Measurements from ENCODE around the gene FAM81B.

FAM81B gene

DNA sequence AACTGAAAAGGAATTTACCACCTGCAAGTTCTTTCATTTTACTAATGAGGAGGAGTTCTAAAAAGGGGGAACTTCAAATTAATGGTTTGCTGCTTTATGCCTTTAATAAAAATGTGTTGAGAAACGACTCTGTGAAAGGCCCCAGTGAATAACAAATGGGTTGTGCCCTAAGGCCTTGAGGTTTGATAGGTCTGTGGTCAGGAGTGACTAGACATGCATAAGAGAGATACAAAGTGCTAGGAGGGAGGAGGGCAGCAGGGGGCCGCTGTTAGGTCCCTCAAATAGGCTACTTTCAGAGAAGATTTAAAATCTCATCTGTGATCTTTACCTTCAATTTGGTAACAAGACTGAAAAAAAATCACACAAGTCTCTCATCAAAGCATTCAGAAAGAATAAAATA is 58.3 kb downstream of the FAM81B start:
- no peaks in the 10 kb centered on the region for H3K36me3 ChIP-seq (ENCODE audit: low read length)
- H3K4me3 ChIP-seq (ENCODE audit: insufficient read depth, low read length, poor library complexity, severe bottlenecking): no peak overlapping the region
- no peaks in the 10 kb centered on the region for H3F3A ChIP-seq (ENCODE audit: insufficient read depth)
- no peak overlapping the region for H2AFZ ChIP-seq (ENCODE audit: low read depth, low read length, severe bottlenecking)
- TF ChIP-seq EZH2phosphoT487 (conservative IDR thresholded peaks at IDR 0.05; ENCODE audit: low read length): no peak
- no peak for TF ChIP-seq CTCF (IDR thresholded peaks at IDR 0.05; ENCODE audit: insufficient read depth, low read length, poor library complexity, severe bottlenecking)
- H3K79me2 ChIP-seq (ENCODE audit: insufficient read depth, low read length): no peaks in the 10 kb centered on the region
- no peak overlapping the region for H3K4me2 ChIP-seq (ENCODE audit: low read depth, low read length, poor library complexity, severe bottlenecking)
- no peaks in the 10 kb centered on the region for H3K9me3 ChIP-seq (ENCODE audit: insufficient read depth, low read length)
- H3K27ac ChIP-seq (ENCODE audit: low read depth, low read length): no peak overlapping the region
- H3K27me3 ChIP-seq (ENCODE audit: low read length): no peaks in the 10 kb centered on the region
- no peak overlapping the region for H3K9ac ChIP-seq (ENCODE audit: low read length)
- no peaks in the 10 kb centered on the region for H4K20me1 ChIP-seq (ENCODE audit: low read depth, low read length)
- H3K9me2 ChIP-seq (replicated peaks; ENCODE audit: insufficient read depth, low read length): no peaks in the 10 kb centered on the region

- no peaks in the 10 kb centered on the region for H4K20me1 ChIP-seq (ENCODE audit: low read depth, low read length)
- H3K9ac ChIP-seq (ENCODE audit: low read length): no peak overlapping the region
- no peaks in the 10 kb centered on the region for H3F3A ChIP-seq (ENCODE audit: insufficient read depth)
- H3K79me2 ChIP-seq (ENCODE audit: insufficient read depth, low read length): no peaks in the 10 kb centered on the region
- H3K36me3 ChIP-seq (ENCODE audit: low read length): no peaks in the 10 kb centered on the region
- no peaks in the 10 kb centered on the region for H3K9me3 ChIP-seq (ENCODE audit: insufficient read depth, low read length)
- H3K9me2 ChIP-seq (replicated peaks; ENCODE audit: insufficient read depth, low read length): no peaks in the 10 kb centered on the region
- TF ChIP-seq EZH2phosphoT487 (conservative IDR thresholded peaks at IDR 0.05; ENCODE audit: low read length): no peak
- TF ChIP-seq CTCF (IDR thresholded peaks at IDR 0.05; ENCODE audit: insufficient read depth, low read length, poor library complexity, severe bottlenecking): no peak
- no peak overlapping the region for H3K4me2 ChIP-seq (ENCODE audit: low read depth, low read length, poor library complexity, severe bottlenecking)
- no peak overlapping the region for H3K27ac ChIP-seq (ENCODE audit: low read depth, low read length)
- H3K27me3 ChIP-seq (ENCODE audit: low read length): no peaks in the 10 kb centered on the region
- no peak overlapping the region for H2AFZ ChIP-seq (ENCODE audit: low read depth, low read length, severe bottlenecking)
- H3K4me3 ChIP-seq (ENCODE audit: insufficient read depth, low read length, poor library complexity, severe bottlenecking): no peak overlapping the region
Observed at GRCh38 chr5:95454536-95454935, 63.4 kb downstream of the FAM81B start.

DNA sequence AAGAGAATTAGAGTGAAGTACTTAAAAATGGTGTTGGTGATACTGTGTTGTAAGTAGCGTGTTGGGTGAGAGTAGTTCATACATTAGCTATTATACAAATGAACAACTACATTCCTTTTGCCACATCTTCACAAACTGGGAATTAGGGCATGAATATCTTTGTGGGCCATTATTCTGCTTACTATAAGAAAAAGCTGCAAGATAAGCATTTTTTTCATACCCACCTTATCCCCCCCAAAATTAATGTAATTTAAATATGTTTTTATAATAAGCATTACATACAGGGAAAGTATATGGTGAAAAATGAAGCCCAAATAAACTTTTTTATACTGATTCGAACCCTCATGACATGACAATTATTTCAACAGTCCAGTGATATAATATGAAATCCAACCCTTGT is 69.5 kb downstream of the FAM81B start:
- Histone ChIP-seq H3K27ac (ENCODE audit: low read depth, low read length) (no peak overlapping the region), H3K4me3 (ENCODE audit: insufficient read depth, low read length, poor library complexity, severe bottlenecking) (no peak overlapping the region), H3K9me2 (replicated peaks; ENCODE audit: insufficient read depth, low read length) (no peaks in the 10 kb centered on the region), H3K9me3 (ENCODE audit: insufficient read depth, low read length) (no peaks in the 10 kb centered on the region), H3K79me2 (ENCODE audit: insufficient read depth, low read length) (no peaks in the 10 kb centered on the region), H3K4me2 (ENCODE audit: low read depth, low read length, poor library complexity, severe bottlenecking) (no peak overlapping the region), H3F3A (ENCODE audit: insufficient read depth) (no peaks in the 10 kb centered on the region), H3K36me3 (ENCODE audit: low read length) (peaks cover 21% of the 10 kb centered on the region; the same call in 1 of the 2 replicates), H4K20me1 (ENCODE audit: low read depth, low read length) (no peaks in the 10 kb centered on the region), H3K27me3 (ENCODE audit: low read length) (no peaks in the 10 kb centered on the region), H2AFZ (ENCODE audit: low read depth, low read length, severe bottlenecking) (no peak overlapping the region), H3K9ac (ENCODE audit: low read length) (no peak overlapping the region)
- TF ChIP-seq EZH2phosphoT487 (conservative IDR thresholded peaks at IDR 0.05; ENCODE audit: low read length): no peak
- TF ChIP-seq CTCF (IDR thresholded peaks at IDR 0.05; ENCODE audit: insufficient read depth, low read length, poor library complexity, severe bottlenecking): no peak
